Lower leg skin (tissue), 3 donors: ENCODE measurements around the gene ROR2.

Source experiments
- POLR2A ChIP-seq, 2 donors: fragments of 450-650 bp; IDR thresholded peaks; one replicate each; pipeline ENCODE4 v1.6.1; 2016 to 2017; ENCODE audit warnings: antibody characterized with exemption in 2 of 2, mild to moderate bottlenecking in 1 of 2, moderate library complexity in 1 of 2
- TF ChIP-seq, protein P1 (sequence below), 3 donors: fragments of 450-650 bp; IDR thresholded peaks; one replicate each; pipeline ENCODE4 v1.5.1; 2016; ENCODE audit warnings: antibody characterized with exemption in 3 of 3, mild to moderate bottlenecking in 3 of 3, moderate library complexity in 2 of 3

DNA sequence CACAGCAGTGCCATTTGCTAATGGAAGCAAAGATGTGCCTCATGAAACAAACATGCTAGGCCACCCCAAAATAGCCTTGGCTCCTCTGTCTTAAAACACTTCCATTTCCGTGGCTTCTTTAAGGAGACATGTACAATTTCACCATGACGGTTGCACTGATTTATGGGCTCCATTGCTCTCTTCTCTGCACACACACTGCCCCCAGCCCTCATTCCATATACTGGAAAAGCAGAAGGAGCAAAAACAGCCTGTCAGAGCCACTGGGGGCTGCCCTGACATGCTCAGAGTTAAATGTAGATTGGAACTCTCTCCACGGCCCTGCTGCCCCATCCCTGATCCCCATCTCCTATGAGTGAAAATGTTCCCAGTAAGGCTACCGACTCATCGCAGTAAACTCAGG is 114.8 kb downstream of the ROR2 start:
- TF ChIP-seq, protein P1, sequence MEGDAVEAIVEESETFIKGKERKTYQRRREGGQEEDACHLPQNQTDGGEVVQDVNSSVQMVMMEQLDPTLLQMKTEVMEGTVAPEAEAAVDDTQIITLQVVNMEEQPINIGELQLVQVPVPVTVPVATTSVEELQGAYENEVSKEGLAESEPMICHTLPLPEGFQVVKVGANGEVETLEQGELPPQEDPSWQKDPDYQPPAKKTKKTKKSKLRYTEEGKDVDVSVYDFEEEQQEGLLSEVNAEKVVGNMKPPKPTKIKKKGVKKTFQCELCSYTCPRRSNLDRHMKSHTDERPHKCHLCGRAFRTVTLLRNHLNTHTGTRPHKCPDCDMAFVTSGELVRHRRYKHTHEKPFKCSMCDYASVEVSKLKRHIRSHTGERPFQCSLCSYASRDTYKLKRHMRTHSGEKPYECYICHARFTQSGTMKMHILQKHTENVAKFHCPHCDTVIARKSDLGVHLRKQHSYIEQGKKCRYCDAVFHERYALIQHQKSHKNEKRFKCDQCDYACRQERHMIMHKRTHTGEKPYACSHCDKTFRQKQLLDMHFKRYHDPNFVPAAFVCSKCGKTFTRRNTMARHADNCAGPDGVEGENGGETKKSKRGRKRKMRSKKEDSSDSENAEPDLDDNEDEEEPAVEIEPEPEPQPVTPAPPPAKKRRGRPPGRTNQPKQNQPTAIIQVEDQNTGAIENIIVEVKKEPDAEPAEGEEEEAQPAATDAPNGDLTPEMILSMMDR (IDR thresholded peaks at IDR 0.05), result no peak
- TF ChIP-seq POLR2A (IDR thresholded peaks at IDR 0.05), result no peak
